Activated CD8-positive, alpha-beta T cell treated with anti-CD3 and anti-CD28 coated beads for 36 hours (primary cell): ENCODE data around the gene SHC2. TPM values are rescaled to one million over a fixed set of nuclear protein-coding genes. Genes with fewer than 3 reads are reported as not detected.

ENCODE experiments used
- ATAC-seq: fragments of 200-7000 bp; cut with Tn5 transposase; one replicate; pipeline ENCODE4 v1.10.0; 2021; ENCODE audit warnings: mild to moderate bottlenecking, moderate library complexity
- CTCF ChIA-PET: fragments of 350-600 bp; sonication (Branson Sonifier 250); formaldehyde crosslinking; loops from one replicate; lab custom pipeline; 2021; ENCODE audit warnings: antibody characterized with exemption; lab: Charles Lee
- POLR2A ChIA-PET: fragments of 350-600 bp; sonication (Branson Sonifier 250); formaldehyde crosslinking; loops from one replicate; lab custom pipeline; 2021; ENCODE audit warnings: antibody characterized with exemption; lab: Charles Lee
- DNase-seq: peaks from one replicate; pipeline ENCODE4 v3.0.0-alpha.2; 2020
- H3K27ac Mint-ChIP-seq: one replicate; pipeline ENCODE4 v1.8.0; 2021; ENCODE audit warnings: mild to moderate bottlenecking, mixed read lengths
- H3K27me3 Mint-ChIP-seq: one replicate; pipeline ENCODE4 v1.8.0; 2021; ENCODE audit warnings: mixed read lengths
- H3K36me3 Mint-ChIP-seq: one replicate; pipeline ENCODE4 v1.8.0; 2021; ENCODE audit warnings: low read depth, mixed read lengths
- H3K4me1 Mint-ChIP-seq: one replicate; pipeline ENCODE4 v1.8.0; 2021; ENCODE audit warnings: low read depth, mixed read lengths
- H3K4me3 Mint-ChIP-seq: one replicate; pipeline ENCODE4 v1.8.0; 2021; ENCODE audit warnings: mild to moderate bottlenecking, moderate library complexity, mixed read lengths
- H3K9me3 Mint-ChIP-seq: one replicate; pipeline ENCODE4 v1.8.0; 2021; ENCODE audit warnings: mixed read lengths
- intact Hi-C: fragments of 100-400 bp; cut with micrococcal nuclease; formaldehyde crosslinking; loops from one replicate; pipeline ENCODE4 v1.10.0; 2022
- total RNA-seq, 2 experiments: library from RNA; stranded (reverse); gene quantifications; one replicate each; pipeline ENCODE4 v1.2.3, GENCODE V29; 2021
- TF ChIP-seq, protein P1 (sequence below): fragments of 200-600 bp; IDR thresholded peaks from one replicate; pipeline ENCODE4 v1.8.0; 2022; ENCODE audit warnings: antibody characterized with exemption, mild to moderate bottlenecking

Gene SHC2
- total RNA-seq, 2 experiments from 2014 or later = 0.25 to 0.45 TPM

DNA sequence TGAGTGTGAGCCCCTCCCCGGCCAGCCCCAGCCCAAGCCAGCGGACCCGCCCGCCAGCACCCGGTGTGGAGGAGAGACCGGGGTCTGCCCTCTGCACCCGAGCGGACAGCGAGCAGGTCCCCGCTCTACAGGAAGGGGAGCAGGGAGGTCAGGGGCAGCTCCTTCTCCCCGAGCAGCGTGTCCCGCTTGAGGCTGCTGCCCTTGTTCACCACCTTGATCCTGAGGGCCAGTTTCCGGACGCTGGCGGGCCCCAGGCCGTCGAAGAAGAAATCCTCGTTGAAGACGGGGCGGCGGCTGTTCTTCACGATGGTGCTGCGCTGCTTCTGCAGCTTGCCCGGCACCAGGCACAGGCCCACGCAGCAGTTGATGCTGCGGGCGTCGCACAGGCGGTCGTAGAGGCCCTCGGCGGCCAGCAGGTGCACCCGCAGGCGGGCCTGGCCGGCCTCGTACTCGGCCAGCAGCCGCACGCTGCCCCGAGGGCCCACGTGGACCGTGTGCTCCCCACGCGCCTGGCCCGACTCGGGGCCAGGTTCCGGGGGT is 53.8 kb downstream of the SHC2 start:
- intact Hi-C loops = no loop called here
- no peaks in the 10 kb centered on the region for H3K9me3 Mint-ChIP-seq

DNA sequence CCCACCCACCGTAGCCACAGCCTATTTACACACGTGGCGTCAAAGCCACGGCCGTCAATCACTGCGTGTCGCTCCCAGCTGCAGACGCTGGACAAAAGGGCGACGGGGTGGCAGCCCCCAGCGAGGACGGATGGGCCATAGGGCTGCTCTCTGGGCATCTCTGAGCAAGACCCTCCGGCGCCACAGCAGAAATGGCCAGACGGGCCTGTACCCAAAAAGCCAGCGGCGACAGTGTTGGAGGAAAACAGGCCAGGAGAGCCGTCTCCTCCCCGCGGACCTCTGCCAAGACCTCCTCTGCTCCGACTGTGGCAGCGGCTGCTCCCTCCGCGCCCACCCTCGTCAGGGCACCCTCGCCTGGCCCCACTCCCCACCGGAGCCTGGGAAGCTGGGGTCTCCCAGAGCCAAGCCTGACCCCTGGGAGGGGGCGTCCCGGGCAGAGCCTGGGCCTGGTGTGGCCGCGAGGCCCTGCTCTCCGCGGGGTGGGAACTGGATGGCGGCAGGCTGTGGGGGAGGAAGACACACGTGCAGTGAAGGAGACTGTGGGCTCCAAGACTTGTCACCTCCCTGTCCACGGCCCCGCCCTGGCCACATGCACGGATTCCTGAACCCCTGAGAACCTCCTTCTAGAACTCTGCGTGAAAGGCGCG is 54.6 kb downstream of the SHC2 start:
- intact Hi-C loops = no loop called here
- ChIA-PET CTCF (no interaction called here), POLR2A (interaction anchor here (1.1 kb wide), 1 partner anchor 19 kb away, joined by 3 read pairs; no protein-coding TSS in a partner anchor)
- H3K27me3 Mint-ChIP-seq = peaks cover 22% of the 10 kb centered on the region
- no peak overlapping the region for H3K27ac Mint-ChIP-seq
- TF ChIP-seq, protein P1, sequence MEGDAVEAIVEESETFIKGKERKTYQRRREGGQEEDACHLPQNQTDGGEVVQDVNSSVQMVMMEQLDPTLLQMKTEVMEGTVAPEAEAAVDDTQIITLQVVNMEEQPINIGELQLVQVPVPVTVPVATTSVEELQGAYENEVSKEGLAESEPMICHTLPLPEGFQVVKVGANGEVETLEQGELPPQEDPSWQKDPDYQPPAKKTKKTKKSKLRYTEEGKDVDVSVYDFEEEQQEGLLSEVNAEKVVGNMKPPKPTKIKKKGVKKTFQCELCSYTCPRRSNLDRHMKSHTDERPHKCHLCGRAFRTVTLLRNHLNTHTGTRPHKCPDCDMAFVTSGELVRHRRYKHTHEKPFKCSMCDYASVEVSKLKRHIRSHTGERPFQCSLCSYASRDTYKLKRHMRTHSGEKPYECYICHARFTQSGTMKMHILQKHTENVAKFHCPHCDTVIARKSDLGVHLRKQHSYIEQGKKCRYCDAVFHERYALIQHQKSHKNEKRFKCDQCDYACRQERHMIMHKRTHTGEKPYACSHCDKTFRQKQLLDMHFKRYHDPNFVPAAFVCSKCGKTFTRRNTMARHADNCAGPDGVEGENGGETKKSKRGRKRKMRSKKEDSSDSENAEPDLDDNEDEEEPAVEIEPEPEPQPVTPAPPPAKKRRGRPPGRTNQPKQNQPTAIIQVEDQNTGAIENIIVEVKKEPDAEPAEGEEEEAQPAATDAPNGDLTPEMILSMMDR = no peak
- no peak for DNase-seq
- no peaks in the 10 kb centered on the region for H3K9me3 Mint-ChIP-seq
- no peak overlapping the region for H3K4me3 Mint-ChIP-seq
- ATAC-seq = no peak
- H3K4me1 Mint-ChIP-seq = peaks cover 6% of the 10 kb centered on the region
- H3K36me3 Mint-ChIP-seq = no peaks in the 10 kb centered on the region

More for the DNA sequence above, 53.8 kb downstream of the SHC2 start:
- H3K27ac Mint-ChIP-seq = no peak overlapping the region
- ATAC-seq (no peak), DNase-seq (no peak)
- TF ChIP-seq, protein P1 = no peak
- no peak overlapping the region for H3K4me3 Mint-ChIP-seq
- ChIA-PET CTCF (no interaction called here), POLR2A (interaction anchor here (1.1 kb wide), 1 partner anchor 19 kb away, joined by 3 read pairs; no protein-coding TSS in a partner anchor)
- H3K36me3 Mint-ChIP-seq = no peaks in the 10 kb centered on the region
- peaks cover 6% of the 10 kb centered on the region for H3K4me1 Mint-ChIP-seq
- H3K27me3 Mint-ChIP-seq = peaks cover 21% of the 10 kb centered on the region

- Mint-ChIP-seq H3K4me1 (peaks cover 6% of the 10 kb centered on the region), H3K9me3 (no peaks in the 10 kb centered on the region), H3K27ac (no peak overlapping the region), H3K36me3 (no peaks in the 10 kb centered on the region), H3K4me3 (no peak overlapping the region), H3K27me3 (peaks cover 22% of the 10 kb centered on the region)
- DNase-seq (no peak), ATAC-seq (no peak)
- ChIA-PET POLR2A (no interaction called here), CTCF (no interaction called here)
- intact Hi-C loops = no loop called here
- TF ChIP-seq, protein P1 = no peak
Observed at GRCh38 chr19:405121-405965, 55.5 kb downstream of the SHC2 start.

DNA sequence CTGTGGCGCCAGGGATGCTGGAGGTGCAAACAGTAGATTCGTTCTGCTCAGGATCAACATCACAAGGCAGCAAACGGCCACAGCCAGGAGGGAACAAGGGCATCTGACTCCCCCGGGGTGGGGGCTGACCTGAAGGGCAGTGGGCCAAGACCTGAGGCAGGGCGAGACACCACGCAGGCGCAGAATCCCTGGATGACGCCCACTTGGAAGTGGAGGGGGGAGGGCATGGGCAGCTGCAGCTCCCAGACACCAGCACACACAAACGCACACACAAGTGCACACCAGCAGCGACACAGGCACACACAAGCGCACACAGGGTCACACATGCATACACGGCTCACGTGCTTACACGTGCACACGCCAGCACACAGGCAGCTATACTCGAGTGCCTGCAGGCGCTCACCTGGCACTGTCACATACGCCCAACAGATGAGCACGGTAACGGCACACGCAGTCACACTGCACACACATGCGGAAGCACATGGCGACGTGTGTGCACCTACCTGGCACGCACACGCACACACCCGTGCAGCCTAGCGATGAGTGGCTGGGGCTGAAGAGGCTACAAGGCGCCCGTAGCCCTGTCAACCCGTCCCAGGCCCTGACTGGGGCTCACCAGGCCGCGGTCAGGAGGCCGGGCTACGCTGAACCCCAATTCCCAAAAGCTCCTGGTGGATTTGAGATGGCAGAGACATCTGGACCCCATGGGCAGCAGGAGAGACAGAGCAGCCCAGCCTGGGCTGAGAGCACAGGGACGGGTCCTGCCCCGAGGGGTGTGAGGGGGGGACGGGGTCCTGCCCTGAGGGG is 57.4 kb downstream of the SHC2 start:
- ATAC-seq (no peak), DNase-seq (no peak)
- Mint-ChIP-seq H3K4me1 (no peaks in the 10 kb centered on the region), H3K36me3 (no peaks in the 10 kb centered on the region), H3K9me3 (no peaks in the 10 kb centered on the region), H3K27me3 (peaks cover 13% of the 10 kb centered on the region), H3K4me3 (no peak overlapping the region), H3K27ac (no peak overlapping the region)
- TF ChIP-seq, protein P1 = no peak
- CTCF ChIA-PET = no interaction called here
- intact Hi-C loops = no loop called here
- POLR2A ChIA-PET = interaction anchor here (1.1 kb wide), 1 partner anchor 21 kb away, joined by 3 read pairs; no protein-coding TSS in a partner anchor
